OCI-LY1 (cell line): ENCODE measurements around the gene CTTNBP2.

Experiments
- EZH2 ChIP-seq: fragments of 200-600 bp; sonication (generic), shearing (Covaris generic); IDR thresholded peaks from 2 replicates; pipeline ENCODE4 v1.8.0; 2017; ENCODE audit warnings: borderline replicate concordance, mixed run types, mild to moderate bottlenecking, antibody characterized with exemption, low read length, moderate library complexity, mixed read lengths
- TF ChIP-seq, protein P1 (sequence below): fragments of 200-600 bp; sonication (generic), shearing (Covaris generic); IDR thresholded peaks from 2 replicates; pipeline ENCODE4 v1.5.1; 2017; ENCODE audit warnings: mild to moderate bottlenecking, antibody characterized with exemption, low read length, moderate library complexity, mixed read lengths

GRCh38 chr7:117824592-117824991 is 48.6 kb downstream of the CTTNBP2 start:
- no peak for TF ChIP-seq EZH2
- TF ChIP-seq, protein P1, sequence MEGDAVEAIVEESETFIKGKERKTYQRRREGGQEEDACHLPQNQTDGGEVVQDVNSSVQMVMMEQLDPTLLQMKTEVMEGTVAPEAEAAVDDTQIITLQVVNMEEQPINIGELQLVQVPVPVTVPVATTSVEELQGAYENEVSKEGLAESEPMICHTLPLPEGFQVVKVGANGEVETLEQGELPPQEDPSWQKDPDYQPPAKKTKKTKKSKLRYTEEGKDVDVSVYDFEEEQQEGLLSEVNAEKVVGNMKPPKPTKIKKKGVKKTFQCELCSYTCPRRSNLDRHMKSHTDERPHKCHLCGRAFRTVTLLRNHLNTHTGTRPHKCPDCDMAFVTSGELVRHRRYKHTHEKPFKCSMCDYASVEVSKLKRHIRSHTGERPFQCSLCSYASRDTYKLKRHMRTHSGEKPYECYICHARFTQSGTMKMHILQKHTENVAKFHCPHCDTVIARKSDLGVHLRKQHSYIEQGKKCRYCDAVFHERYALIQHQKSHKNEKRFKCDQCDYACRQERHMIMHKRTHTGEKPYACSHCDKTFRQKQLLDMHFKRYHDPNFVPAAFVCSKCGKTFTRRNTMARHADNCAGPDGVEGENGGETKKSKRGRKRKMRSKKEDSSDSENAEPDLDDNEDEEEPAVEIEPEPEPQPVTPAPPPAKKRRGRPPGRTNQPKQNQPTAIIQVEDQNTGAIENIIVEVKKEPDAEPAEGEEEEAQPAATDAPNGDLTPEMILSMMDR = no peak
